ENCODE measurements around the gene RCAN1.

RCAN1 gene

DNA sequence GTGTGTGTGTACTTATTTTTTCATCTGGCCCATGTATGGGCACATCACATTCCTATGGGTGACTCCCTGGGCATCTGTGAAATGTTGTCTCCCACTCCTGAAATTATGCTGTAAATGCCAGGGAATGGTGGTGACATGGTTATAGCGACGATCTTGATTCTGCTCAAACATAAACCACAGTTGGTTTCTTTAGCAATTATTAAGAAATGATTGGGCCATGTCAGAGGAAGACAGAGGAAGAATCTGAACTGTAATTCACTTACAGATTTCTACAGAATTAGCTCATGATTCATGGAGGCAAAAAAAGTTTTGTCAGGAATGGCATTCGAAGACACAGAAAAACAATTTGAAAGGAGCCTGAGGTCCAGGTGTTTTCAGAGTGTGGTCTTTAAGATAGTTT lies 77.1 kb downstream of the RCAN1 start:
- no peak for DNase-seq (ENCODE audit: low read depth)

DNA sequence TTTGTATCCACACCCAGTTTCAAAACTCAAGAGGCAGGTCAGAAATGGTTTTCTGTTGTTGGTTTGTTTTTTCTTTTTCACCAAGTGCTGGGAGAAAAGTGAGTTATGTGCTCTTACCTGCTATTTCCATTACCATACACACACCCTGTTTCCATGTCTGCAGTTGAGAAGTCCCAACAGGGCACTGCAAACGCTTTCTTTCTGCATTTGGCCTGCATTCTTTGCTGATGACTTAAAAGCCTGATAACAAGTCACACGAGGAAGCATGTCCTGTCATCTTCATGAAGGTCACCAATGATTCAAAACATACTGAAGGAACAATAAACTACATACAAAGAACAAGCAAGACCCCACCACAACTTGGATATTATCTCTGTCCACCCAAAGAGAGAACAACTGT lies 78.1 kb downstream of the RCAN1 start:
- DNase-seq (ENCODE audit: low read depth): no peak

DNA sequence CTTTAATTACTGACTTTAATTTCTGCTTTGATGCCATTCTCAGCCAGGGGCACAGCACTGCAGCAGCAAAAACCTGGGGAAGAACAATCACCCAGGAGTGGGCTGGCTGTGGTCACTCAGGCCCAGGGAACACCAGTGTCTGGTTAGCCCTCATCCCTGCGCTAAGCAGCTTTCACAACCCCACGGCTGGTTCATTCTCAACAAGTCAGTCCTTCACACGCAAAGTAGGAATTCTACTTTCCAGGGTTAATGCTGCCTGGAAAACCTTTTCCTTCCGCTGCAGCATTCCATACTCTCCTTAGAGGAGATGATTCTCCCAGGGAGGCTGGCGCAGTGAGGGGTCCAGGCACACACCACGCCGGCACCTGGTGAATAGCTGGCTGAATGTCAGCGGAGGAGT lies 78.6 kb downstream of the RCAN1 start:
- no peak for DNase-seq (ENCODE audit: low read depth)

DNA sequence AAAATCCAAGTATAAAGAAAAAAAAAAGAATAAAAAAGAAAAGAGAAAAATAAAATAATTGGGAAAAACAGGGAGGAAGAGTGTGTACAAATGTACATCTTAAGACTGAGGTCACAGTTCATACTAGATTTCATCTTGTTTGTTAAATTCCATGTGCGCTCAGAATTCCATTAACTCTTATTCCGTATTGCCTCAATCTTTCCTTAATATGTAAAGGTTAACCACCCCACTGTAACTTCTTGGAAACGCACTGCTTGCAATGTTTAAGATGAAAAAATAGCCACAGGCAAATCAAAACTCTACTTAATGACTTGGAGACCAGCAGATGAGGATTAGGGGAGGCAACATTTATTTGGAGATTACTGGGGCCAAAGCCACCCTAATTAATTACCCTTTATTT lies 79.0 kb downstream of the RCAN1 start:
- DNase-seq (ENCODE audit: low read depth): no peak

DNA sequence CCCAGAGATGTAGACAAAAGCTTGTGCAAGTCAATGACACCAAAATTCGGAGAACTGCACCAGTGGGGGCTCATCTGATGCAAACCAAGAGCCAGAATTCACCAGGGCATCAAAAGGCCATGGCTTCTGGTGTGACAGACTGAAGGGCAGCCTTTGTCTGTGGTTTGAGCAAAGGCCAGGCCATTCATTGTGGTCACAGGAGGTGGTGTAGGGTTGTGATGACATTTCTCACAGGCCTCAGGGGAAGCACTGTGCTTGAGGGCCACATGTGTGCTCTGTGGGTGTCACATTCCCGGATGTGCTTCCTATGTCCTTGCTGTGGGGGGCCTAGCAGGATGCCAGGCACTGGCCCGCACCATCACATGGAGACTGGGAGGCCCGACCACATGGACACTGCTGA lies 80.4 kb downstream of the RCAN1 start:
- no peak for DNase-seq (ENCODE audit: low read depth)

DNA sequence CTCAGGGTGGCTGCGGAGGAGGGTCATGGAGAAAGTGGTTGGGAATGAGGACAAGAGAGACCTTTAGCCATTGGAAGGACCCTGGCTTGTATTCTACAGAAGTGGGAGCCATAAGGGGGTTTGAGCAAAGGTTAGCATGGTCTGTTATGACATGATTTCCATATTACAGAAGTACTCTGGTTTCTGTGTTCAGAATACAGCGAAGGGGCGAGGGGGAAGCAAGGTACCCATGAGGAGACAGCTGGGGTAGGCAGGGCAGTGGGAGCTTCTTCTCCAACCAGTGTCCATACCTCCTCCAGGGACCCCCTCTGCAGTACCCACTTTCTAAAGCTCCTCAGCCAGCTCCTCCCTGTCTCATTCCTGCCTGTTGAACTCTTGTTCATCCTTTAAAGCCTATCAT lies 81.0 kb downstream of the RCAN1 start:
- DNase-seq (ENCODE audit: low read depth): no peak

DNA sequence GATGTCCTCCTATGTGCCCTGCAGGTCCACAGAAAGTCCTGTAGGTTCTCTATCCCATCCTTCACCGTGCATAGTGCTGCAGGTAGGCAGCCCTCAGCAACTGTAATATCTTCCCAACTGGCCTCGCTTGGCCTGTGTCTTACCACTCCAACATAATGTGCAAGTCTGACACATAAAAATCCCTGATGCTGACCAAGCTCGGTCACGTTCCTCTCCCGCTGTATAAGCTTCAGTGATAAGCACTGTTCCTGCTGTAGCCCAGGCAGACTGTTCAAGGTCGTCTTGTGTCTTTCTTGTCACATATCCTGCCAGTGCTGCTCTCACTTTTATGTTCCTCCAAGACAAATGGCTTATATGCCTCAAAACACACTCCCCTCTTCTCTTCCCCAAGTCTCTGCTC lies 83.5 kb downstream of the RCAN1 start:
- DNase-seq (ENCODE audit: low read depth): no peak

DNA sequence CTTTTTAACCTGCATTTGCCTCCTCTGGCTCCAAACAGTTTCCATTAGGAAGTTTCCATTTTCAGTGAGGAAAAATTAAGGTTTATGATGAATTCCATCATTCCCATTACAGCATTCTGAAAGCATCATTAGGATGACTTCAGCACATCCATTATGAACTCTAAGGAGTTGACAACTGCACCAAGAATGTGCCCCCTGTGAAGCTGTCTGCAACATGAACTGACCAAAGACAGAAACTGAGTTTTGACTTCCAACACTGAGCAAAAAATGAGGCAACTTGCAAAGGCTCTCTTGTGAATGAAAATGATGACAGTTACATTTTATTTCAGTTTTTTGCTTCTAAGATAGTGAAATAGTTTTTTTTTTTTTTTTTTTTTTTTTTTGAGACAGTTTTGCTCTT lies 84.7 kb downstream of the RCAN1 start:
- DNase-seq (ENCODE audit: low read depth): no peak

DNA sequence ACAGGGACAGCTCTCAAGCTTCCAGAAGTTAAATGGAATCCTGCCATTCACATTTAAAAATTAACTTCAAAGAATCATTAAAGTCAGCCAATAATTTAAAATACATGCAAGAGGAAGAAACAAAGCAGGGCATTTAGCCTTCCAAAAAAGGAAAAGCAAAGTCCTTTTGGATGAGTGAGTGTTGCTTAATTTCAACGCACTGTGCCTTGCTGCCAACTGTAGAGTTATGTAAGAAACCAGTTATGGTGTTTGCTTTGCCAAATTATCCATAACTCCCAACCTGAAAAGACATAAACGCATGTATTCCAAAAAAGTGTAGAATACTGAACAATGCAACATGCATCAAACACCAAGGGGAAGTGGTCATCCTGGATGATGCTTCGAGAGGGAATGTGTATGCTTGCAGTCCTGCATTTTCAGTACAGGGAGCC lies 86.8 kb downstream of the RCAN1 start:
- no peak for DNase-seq (ENCODE audit: low read depth)

DNA sequence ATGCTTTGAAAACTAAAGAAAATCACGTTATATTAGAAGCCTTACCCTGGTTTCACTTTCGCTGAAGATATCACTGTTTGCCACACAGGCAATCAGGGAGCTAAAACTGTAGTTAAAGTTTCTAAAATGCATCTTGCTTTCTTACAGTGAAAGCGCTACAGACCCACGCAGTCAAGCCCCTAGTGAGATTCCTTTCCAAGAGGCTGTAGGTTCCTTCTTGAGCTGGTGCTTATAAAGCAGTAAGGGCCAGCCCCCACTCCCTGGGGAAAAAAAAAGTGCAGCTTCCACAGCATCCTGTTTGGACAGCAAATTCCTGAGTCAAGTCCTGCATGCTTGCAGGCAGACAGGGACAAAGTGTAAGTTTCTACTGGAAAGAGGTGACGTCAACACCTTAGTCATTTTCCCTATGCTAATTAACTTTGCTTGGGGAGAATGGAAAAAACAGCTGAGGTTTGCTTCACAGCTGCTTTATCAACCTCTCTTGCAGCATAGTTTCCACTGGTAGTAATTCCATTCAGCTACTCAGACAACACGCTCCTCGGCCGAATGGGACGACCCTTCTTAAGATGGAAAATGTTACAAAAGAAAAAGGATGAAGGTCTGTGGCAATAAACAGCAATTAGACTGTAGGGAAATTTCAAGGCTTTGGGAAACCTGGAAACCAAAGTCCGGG lies 88.2 kb downstream of the RCAN1 start:
- DNase-seq (ENCODE audit: low read depth): no peak

DNA sequence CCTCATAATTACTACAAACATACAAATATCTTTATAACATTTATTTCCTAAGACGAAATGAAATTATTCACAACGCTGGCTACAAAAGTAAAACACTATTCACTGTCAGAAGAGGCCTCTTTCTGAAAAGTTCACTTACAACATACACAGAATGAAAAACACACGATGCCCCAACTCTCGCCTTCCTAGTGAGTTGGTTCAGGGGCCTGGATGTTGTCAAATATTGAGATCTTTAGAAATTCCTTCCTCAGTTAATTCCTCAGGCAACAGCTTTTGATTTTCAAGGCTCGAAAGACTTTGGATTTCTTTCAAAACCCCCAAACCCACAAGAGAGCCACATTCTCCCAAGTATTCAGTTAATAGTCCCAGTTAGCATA lies 88.7 kb downstream of the RCAN1 start:
- DNase-seq (ENCODE audit: low read depth): no peak

DNA sequence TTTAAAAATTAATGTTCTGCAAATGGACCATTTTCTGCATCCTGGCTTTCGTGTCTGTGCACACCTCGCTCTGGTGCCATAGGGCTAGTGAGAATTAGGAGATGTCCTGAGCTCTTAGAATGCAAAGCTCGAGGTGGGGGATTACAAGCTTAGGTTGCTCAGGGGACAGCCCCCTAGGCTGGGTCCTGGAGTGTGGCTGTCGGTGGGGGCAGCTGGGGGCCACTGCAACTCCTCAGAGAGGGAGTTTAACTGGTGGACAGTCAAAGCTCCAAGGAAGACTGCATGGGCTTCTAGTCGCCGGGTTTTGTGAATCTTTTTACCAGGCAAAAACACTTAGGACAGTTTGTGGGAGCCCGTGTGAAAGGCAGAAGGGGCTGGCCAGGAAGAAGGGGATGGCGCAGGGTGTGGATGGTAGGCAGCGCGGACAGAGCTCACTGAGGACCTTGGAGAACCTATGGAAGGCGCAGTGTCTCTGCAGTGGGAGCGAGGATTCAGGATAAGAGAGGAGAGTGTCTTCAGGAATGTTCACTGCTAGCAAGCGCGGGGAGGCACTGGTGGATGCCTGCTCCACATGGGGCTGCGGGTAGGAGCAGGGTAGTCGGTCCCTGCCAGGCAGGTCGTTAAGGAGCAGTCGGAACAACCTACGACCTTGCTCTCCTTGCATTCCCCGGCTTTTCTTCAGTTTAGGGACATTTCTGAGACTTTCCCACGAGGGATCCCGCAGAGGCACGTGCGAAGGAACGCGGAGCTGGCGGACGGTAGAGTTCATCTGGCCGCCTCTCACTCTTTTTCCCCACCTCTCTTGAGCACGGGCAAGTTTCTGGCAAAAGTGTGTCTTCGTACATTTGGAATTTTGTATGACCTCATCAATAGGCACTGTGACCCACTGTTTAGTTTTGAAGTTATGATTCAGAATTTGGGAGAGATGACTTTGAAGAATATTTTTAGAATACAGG lies 90.0 kb downstream of the RCAN1 start:
- DNase-seq (ENCODE audit: low read depth): no peak

DNA sequence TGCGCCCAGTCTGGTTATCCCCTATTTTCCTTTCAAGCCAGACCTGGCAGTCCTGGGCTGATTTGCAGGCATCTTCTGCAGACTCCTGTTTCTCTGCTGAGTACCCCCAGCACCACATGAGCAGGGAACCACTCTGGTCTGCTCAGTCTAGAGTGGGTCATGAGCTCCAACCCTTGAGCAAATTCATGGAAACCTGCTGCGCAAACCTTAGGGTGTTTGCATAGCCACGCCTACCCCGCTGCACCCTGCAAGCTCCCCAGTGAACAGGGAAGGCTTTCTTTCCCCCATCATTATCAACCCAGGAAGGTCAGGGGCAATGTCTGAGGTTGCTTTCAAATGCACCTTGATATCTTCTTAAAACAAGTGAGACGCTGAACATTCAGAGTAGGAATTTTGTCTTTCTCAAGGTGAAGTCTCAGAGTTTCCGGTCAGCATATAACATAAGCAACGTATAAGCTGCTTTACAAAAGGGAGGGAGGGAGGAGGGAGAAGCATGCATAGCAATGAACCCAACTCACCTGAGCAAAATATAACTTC lies 91.8 kb downstream of the RCAN1 start:
- DNase-seq (ENCODE audit: low read depth): no peak

DNA sequence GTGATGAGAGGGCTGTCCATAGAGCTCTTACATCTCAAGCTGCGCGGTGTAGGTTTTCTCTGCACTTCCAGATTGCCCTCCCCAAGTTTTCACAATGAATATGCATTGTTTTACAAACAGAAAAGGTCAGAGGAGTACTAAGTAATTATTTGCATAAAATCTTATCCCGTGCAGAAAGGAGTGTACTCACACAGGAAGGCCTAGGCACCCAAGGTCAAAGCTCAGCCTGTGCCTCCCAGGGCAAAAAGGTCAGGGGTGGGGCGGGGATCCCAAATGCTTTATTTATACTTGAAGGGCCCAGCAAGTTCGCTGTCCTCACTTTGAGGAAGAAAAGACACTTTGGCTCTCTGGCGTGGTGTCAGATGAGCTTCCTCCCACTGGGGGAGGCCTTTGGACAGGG lies 92.6 kb downstream of the RCAN1 start:
- no peak for DNase-seq (ENCODE audit: low read depth)

DNA sequence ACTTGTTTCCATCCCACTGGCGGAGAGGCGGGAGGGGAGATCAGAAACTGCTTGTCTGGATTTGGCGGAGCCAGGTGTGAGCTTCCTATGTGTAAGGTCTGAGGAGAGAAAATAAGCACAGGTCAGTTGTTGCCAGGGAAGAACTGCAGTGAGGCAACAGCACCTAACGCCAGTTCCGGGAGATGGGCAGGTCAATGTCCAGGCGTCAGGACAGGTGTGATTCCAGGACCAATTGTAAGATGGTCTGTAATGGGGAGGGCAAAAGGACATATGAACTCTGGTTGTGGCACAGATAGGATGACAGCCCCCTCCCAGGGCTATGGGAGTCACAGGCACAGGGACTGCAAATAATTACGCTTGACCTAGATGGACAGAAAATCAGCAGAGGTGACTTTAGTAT lies 93.4 kb downstream of the RCAN1 start:
- DNase-seq (ENCODE audit: low read depth): no peak

DNA sequence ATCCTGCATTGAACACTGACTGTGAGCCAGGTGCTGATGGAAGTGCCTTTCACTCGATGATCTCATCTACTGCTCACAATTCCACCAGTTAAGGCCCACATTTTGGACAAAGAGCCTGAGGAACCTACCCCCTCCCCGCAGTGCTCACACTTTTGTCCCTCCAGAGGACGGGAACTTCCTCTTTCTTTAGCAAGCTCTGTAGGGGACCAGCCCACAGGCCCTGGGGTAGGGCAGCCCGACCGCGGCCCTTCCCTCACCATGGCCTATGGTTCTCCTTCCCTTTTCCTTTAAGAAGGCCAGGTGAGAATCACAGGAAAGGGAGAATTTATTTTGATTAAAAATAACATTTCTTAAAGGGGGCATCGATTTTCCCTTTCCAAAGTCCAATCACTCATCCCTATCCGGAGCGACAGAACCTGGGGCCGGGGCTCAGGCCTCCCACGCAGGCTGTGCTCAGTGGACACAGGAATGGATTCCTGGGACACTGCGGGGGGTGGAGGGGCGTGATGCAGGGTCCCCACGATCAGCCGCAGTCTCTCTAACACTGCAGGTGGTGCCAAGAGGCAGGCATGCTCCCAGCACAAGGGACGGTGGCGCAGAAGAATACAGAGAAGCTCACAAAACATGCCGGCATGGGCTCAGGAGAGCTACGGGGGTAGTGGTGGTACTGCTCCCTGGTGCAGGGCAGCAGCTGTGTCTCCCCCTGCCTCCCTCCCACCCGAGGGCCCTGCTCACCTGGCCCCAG lies 94.0 kb downstream of the RCAN1 start:
- DNase-seq (ENCODE audit: low read depth): no peak

DNA sequence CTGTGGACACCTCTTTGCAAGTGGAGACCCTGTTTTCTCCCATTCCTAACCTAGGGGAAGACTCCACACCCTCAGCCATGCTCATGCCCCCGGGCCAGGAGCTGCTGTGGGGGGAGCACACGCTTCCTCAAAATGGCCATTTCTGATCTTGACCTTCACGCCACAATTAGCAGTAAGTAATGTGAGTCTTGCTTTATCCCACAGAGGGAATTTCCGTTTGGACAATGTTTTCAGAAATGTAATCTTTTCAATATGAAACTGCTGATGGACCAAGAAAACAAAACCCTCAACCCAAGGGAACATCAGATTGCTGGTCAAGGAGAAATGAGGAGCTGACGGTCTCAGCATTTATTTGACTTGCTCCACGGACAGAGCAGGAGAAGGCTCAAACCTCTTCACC lies 94.6 kb downstream of the RCAN1 start:
- DNase-seq (ENCODE audit: low read depth): no peak

DNA sequence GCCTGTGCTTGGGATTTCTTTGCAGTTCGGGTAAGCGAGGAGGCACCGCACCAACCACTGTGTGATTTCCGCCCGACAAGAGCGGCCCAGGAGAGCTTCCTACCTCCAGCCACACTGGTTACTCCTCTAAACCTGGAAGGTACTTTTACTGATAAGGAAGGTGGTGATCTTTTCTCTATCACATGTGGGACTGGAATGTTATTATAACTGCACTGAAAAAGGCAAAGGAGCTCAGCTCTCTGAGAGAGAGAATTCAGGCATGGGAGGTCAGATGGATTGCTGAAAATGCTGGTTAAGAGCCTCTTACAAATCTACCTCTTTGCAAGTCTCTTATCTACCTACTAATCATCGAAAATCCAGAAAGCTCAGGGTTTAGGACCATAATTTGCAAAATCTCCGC lies 95.2 kb downstream of the RCAN1 start:
- DNase-seq (ENCODE audit: low read depth): no peak

DNA sequence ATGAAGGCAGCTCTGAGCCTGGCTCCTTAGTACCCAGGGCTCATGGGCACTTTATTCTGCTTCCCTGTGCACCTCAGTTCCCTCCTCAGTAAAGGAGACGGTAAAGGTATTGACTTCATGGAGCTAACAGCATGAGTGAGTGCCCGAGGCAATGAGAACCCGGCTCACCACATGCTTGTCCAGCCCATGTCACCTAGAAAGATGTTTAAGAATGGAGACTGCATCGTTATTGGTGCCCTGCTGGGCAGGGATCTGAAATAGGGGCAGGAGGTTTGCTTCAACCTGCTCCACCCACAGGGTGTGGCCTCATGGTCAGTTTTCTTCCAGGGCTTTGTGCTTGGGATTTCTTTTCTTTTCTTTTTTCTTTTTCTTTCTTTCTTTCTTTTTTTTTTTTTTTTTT lies 95.9 kb downstream of the RCAN1 start:
- no peak for DNase-seq (ENCODE audit: low read depth)

DNA sequence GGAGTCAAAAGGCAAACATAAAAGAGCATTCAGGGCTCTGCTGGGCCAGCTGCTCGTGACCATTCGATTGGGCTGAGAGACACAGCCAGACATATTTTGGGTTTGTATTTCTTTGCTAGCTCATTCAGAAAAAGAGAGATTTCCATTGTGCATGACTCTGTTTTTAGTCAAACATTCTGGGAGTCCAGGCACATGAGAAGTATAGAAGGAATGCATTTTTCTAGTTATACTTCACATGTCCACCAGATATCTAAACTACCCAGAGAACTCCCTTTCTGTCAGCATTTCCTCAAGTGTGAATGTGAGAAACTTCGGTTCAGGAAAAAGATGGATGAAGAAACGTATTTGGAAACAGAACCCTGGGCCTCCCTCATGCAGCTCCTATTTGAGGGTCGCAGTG lies 96.6 kb downstream of the RCAN1 start:
- DNase-seq (ENCODE audit: low read depth): no peak

DNA sequence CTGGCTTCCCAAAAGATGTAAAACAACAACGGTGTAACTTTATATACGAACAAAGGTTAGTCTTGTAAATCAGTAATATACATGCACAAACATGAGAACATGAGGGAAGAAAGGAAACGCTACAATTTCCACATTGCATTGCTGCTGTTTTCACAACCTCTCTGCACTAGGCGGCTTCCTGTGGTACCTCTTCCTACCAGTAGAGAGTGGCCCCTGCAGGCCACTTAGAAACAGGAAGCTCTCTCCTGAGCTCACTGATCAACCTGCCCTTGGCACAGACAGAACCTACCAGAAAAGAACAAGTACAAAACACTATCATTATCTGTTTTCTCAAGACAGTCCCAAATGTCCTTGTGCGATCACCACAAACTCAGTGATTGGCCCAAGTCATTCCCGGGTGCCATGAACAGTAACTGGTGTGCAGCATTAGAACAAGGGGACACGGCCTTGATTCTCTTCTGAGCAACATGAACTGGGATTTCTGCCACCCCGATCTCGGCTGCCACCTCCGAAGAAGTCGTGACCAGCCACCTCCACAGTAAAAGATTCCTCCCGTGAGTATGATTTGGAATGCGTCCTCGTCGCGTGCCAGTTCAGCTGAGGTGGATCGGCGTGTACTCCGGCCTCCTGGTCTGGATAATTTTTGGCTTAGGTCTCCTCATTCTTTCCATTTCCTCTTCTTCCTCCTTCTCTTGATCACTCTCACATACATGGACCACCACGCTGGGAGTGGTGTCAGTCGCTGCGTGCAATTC lies 97.2 kb downstream of the RCAN1 start:
- no peak for DNase-seq (ENCODE audit: low read depth)

DNA sequence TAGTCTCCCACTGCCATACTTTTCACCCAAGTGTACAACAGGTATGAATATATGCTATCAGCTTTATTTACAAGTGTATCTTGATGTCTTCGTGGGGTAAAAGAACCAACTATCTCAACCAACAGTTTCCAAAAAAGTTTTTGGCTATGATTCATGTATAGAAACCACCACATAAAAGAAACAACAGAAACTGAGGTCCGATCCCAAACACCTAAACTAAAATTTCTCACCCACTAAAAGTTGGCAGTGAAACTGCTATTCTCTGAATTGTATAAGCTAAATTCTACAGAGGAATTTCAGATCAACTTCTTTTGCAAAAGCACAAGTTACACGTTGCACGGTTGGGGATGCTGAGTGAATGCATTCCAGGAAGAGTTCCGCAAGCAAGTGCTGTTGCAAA lies 97.9 kb downstream of the RCAN1 start:
- no peak for DNase-seq (ENCODE audit: low read depth)

Measured in activated gamma-delta T cell treated with anti-CD3 and anti-CD28 coated beads, Interleukin-2, amount 50 U/mL, for 16 hours (primary cell).